ENCODE data around the gene TTC9.

DNA sequence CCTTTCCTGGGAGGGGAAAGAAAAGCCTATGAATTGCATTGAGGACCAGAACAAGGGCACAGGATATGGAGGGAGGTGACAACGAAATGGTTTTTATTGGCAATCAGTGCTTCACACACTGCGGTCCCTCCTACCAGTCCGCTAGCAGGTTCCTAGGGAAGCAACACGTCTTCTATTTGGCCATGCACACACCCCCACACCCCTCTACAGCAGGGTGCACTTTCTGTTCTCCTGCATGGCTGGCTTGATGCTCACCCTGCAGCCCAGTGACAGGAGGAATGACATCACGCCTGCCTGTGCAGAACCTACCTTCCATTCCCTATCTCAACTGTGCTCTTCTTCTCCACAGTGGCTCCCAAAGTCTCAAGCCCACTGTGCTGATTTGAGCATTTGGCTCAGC is 57.9 kb downstream of the TTC9 start:
- no peak for TF ChIP-seq POLR2A (IDR thresholded peaks at IDR 0.05)
- TF ChIP-seq, protein P1, sequence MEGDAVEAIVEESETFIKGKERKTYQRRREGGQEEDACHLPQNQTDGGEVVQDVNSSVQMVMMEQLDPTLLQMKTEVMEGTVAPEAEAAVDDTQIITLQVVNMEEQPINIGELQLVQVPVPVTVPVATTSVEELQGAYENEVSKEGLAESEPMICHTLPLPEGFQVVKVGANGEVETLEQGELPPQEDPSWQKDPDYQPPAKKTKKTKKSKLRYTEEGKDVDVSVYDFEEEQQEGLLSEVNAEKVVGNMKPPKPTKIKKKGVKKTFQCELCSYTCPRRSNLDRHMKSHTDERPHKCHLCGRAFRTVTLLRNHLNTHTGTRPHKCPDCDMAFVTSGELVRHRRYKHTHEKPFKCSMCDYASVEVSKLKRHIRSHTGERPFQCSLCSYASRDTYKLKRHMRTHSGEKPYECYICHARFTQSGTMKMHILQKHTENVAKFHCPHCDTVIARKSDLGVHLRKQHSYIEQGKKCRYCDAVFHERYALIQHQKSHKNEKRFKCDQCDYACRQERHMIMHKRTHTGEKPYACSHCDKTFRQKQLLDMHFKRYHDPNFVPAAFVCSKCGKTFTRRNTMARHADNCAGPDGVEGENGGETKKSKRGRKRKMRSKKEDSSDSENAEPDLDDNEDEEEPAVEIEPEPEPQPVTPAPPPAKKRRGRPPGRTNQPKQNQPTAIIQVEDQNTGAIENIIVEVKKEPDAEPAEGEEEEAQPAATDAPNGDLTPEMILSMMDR (IDR thresholded peaks at IDR 0.05), result no peak

All from testis (tissue), 2 donors.